ENCODE measurements around the gene SSX2IP. TPM values are rescaled to one million over a fixed set of nuclear protein-coding genes. Genes with fewer than 3 reads are reported as not detected.

Gene SSX2IP, protein sequence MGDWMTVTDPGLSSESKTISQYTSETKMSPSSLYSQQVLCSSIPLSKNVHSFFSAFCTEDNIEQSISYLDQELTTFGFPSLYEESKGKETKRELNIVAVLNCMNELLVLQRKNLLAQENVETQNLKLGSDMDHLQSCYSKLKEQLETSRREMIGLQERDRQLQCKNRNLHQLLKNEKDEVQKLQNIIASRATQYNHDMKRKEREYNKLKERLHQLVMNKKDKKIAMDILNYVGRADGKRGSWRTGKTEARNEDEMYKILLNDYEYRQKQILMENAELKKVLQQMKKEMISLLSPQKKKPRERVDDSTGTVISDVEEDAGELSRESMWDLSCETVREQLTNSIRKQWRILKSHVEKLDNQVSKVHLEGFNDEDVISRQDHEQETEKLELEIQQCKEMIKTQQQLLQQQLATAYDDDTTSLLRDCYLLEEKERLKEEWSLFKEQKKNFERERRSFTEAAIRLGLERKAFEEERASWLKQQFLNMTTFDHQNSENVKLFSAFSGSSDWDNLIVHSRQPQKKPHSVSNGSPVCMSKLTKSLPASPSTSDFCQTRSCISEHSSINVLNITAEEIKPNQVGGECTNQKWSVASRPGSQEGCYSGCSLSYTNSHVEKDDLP
- total RNA-seq (2014; rRNA removed) (22.8 and 28.0 TPM in 2 replicates), Bru-seq, nascent RNA (percentile 75 among the genes with signal in this experiment), BruChase-seq, experiment 1, labeled RNA remaining after a 6-hour chase (percentile 76 among the genes with signal in this experiment), BruChase-seq, experiment 2, labeled RNA remaining after a 2-hour chase (percentile 75 among the genes with signal in this experiment)
- long read RNA-seq, full-length matches to known transcripts: 54 of 107 reads
- long read RNA-seq, partial matches to known transcripts: 3 of 107 reads
- long read RNA-seq, other reads (novel, unspliced or antisense): 50 of 107 reads

- intact Hi-C loops (cut with micrococcal nuclease): loop anchor here (1.0 to 10.0 kb wide), 2 partner anchors 8 to 144 kb away; no protein-coding TSS in a partner anchor
- H3K36me3 ChIP-seq (ENCODE audit: low read depth, low read length): no peaks in the 10 kb centered on the region
These were observed at the start of gene SSX2IP for GRCh38 chr1:84690397-84691121. SSX2IP (minus strand) TSS chr1:84690461; CDS start chr1:84671219, 19,242 bp downstream.

DNA sequence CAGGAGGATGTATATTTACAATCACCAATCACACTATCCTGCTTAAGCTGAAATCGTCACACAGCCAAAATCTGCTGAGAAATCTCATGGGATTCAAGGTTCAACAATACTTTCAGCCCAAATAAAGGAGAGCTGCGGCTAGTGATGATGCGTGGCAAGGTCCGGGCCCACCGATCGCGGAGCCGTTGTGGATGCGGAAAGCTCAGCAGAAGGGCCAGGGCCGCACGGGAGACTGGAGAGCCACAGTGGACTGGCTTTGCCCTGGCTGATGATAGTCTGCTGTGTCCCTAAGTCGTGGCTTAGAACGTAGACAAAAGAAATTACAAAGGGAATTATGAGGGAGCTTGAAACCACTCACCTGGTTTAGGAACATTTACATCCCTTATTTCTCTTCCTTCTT, 48.0 kb upstream of the SSX2IP start:
- DNase-seq (no peak), ATAC-seq (no peak)
- no TSS peak for BruUV-seq (replicated peaks)
- no peaks in the 10 kb centered on the region for H3K9me3 ChIP-seq (ENCODE audit: low read length)
- ChIA-PET CTCF (interaction anchor here (0.6 kb wide), 1 partner anchor 66 kb away, joined by 7 read pairs; no protein-coding TSS in a partner anchor), POLR2A (ENCODE audit: unreplicated experiment) (no interaction called here)
- H3K36me3 ChIP-seq (ENCODE audit: low read depth, low read length): no peaks in the 10 kb centered on the region
- intact Hi-C loops (cut with micrococcal nuclease): no loop called here
- H3K9ac ChIP-seq (ENCODE audit: low read length): no peak overlapping the region
- H4K20me1 ChIP-seq (ENCODE audit: low read length): no peaks in the 10 kb centered on the region
- no peak overlapping the region for H3K4me3 ChIP-seq (ENCODE audit: low read length)
- peaks cover 4% of the 10 kb centered on the region; the same call in 1 of the 2 replicates for H3K4me1 ChIP-seq (ENCODE audit: insufficient read depth, low read length)
- TF ChIP-seq CTCF (conservative IDR thresholded peaks at IDR 0.05; ENCODE audit: low read depth, low read length) (no peak), EZH2phosphoT487 (IDR thresholded peaks at IDR 0.05; ENCODE audit: borderline replicate concordance, low read length) (no peak), EZH2 (IDR thresholded peaks at IDR 0.05; ENCODE audit: low read length, unreplicated experiment) (no peak)
- H3K79me2 ChIP-seq (ENCODE audit: low read length): no peaks in the 10 kb centered on the region
- H3K4me2 ChIP-seq (ENCODE audit: low read length): no peak overlapping the region
- H2AFZ ChIP-seq (ENCODE audit: low read length): no peak overlapping the region
- H3F3A ChIP-seq (ENCODE audit: low read length, unreplicated experiment): no peaks in the 10 kb centered on the region
- H3K27ac ChIP-seq (ENCODE audit: low read length): no peak overlapping the region
- H3K27me3 ChIP-seq (ENCODE audit: low read length): no peaks in the 10 kb centered on the region
- H3K9me2 ChIP-seq (replicated peaks; ENCODE audit: low read length): no peaks in the 10 kb centered on the region

More at GRCh38 chr1:84690397-84691121, at the start of gene SSX2IP:
- peak; percentile 99 for DNase-seq
- no peaks in the 10 kb centered on the region for H3K9me2 ChIP-seq (replicated peaks; ENCODE audit: low read length)
- H3K27me3 ChIP-seq (ENCODE audit: low read length): no peaks in the 10 kb centered on the region
- H3K4me3 ChIP-seq (ENCODE audit: low read length): peak within 1 kb of the TSS; percentile 75
- peaks cover 31% of the 10 kb centered on the region for H3K4me1 ChIP-seq (ENCODE audit: insufficient read depth, low read length)
- POLR2A ChIA-PET (ENCODE audit: unreplicated experiment): no interaction called here
- peak within 1 kb of the TSS; percentile 50 for H3K27ac ChIP-seq (ENCODE audit: low read length)
- TF ChIP-seq EZH2phosphoT487 (IDR thresholded peaks at IDR 0.05; ENCODE audit: borderline replicate concordance, low read length) (no peak), EZH2 (IDR thresholded peaks at IDR 0.05; ENCODE audit: low read length, unreplicated experiment) (no peak), CTCF (conservative IDR thresholded peaks at IDR 0.05; ENCODE audit: low read depth, low read length) (no peak)
- no TSS peak for BruUV-seq (replicated peaks)
- H3K9me3 ChIP-seq (ENCODE audit: low read length): no peaks in the 10 kb centered on the region
- peak; percentile 87 for ATAC-seq
- H3K4me2 ChIP-seq (ENCODE audit: low read length): peak within 1 kb of the TSS; percentile 96
- peak within 1 kb of the TSS; percentile 74 for H3K9ac ChIP-seq (ENCODE audit: low read length)
- H2AFZ ChIP-seq (ENCODE audit: low read length): peak within 1 kb of the TSS; percentile 92
- CTCF ChIA-PET: no interaction called here
- no peaks in the 10 kb centered on the region for H3F3A ChIP-seq (ENCODE audit: low read length, unreplicated experiment)
- peaks cover 44% of the 10 kb centered on the region for H3K79me2 ChIP-seq (ENCODE audit: low read length)
- no peaks in the 10 kb centered on the region; the same call in 1 of the 2 replicates for H4K20me1 ChIP-seq (ENCODE audit: low read length)
